Measurements from ENCODE around the gene SPRED2.

DNA sequence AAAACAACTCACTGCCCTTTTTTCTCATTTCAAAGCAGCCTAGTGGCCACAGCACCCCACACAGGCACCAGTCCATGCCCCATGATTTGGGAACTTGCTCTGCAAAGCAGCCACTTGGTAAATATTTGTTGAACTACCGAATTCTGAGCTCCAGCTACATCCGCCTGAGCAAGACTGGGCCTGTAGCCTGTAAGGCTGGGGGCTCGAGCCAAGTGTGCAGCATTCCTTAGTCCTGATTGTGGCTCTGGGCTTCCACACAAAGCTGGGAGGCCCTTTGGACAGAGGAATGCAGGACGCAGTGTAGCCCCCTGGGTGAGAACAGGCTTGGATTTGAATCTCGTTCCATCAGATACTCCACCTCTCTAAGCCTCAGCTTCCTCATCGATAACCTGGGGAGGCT lies 116.3 kb downstream of the SPRED2 start:
- TF ChIP-seq EZH2 (IDR thresholded peaks at IDR 0.05) (no peak), FOXP2 (optimal IDR thresholded peaks at IDR 0.05; ENCODE audit: control extremely low read depth, extremely low read length, insufficient read depth) (no peak)
